ENCODE measurements around the gene C1QTNF7.

DNA sequence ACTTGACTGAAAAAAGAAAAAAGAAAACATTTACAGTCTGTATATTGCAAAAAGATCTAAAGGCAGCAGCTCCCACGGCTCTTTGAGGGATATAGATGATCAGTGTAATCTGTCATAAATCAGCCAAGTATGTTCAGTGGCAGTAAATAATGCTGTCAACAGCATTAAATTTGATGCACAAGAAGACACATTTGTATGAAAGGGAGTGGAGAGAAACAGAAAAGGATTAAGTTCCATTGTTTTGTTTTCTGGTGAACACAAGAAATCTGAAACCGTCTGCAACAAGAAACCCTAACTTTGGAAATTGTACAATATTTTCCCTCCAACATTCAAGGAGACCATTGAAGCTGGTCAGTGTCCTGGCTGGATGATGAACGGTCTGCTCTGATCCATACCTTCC, 27.6 kb upstream of the C1QTNF7 start:
- no peak for TF ChIP-seq POLR2A (IDR thresholded peaks at IDR 0.05; ENCODE audit: low read length)
- no peak for TF ChIP-seq GATA1 (IDR thresholded peaks at IDR 0.05; ENCODE audit: low read depth, low read length)

All from erythroblast (primary cell).